Measurements from ENCODE around the gene SCAMP1. TPM values are rescaled to one million over a fixed set of nuclear protein-coding genes. Genes with fewer than 3 reads are reported as not detected.

SCAMP1 gene
- total and polyA plus RNA-seq, 2 of the 13 experiments (the other 11 are each of a cell fraction or from before 2014, with no cell fraction given) = 18.2 to 33.7 TPM

DNA sequence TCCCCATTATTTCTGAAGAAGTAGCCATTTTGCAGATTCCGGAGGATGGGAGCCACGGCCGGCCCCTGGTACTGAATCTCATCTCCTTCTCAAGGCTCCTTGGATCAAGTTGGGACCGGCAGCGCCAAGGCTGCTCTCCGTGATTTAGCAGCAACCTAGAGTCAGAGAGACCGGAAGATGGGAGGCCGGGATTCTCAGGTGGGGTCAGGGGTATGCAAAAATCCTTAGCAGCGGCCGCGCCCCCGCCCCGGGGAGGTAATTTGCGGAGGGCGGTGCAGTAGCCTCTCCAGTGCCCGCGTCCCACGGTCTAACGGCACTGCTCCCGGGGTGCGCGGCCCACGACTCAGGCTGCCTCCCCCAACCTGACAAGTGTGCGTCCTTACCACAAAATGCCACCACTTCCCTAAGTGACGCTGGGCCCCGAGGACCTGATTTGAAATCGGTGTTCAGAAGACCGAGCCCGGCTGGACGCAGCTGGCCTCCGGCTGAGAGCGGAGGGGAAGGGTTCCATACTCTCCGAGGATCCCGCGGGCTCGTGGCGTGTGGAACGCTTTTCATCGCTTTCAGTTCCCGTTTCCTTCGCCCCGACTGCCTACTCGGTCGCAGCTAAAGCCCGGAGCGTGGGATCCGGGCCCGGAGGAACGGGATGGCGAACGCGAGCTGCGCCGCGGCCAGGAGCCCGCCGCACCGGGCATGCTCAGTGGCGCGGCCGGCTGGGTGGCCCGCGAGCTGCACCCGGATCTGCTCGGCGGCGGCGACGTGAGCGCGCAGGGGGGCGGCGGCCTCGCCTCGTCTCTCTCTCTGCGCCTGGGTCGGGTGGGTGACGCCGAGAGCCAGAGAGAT lies at the start of gene SCAMP1 (continued):
- TF ChIP-seq RARG (CRISPR knock-in tag; IDR thresholded peaks at IDR 0.05; ENCODE audit: low read depth) (0 out of 2 replicates have a peak, but pooled peaks have one; percentile 85), BHLHE40 (IDR thresholded peaks at IDR 0.05; ENCODE audit: low read length) (peak; percentile 9; the same call in 1 of the 2 replicates), ZNF788 (CRISPR knock-in tag; IDR thresholded peaks at IDR 0.05; ENCODE audit: borderline replicate concordance) (peak; percentile 12; the same call in 1 of the 2 replicates), IRF2 (CRISPR knock-in tag; IDR thresholded peaks at IDR 0.05) (peak; percentile 92), PITX1 (CRISPR knock-in tag; IDR thresholded peaks at IDR 0.05) (peak; percentile 51; the same call in 1 of the 2 replicates), RXRA (CRISPR knock-in tag; IDR thresholded peaks at IDR 0.05) (0 out of 2 replicates have a peak, but pooled peaks have one; percentile 12), ETV6 (CRISPR knock-in tag; conservative IDR thresholded peaks at IDR 0.05) (no peak), ZNF724P (CRISPR knock-in tag; IDR thresholded peaks at IDR 0.05; ENCODE audit: borderline replicate concordance) (0 out of 2 replicates have a peak, but pooled peaks have one; percentile 39), IRX3 (CRISPR knock-in tag; IDR thresholded peaks at IDR 0.05; ENCODE audit: borderline replicate concordance, low read depth) (peak; percentile 37; the same call in 1 of the 2 replicates), ZNF33B (CRISPR knock-in tag; IDR thresholded peaks at IDR 0.05) (peak; percentile 7; the same call in 1 of the 2 replicates), ZIK1 (CRISPR knock-in tag; IDR thresholded peaks at IDR 0.05; ENCODE audit: borderline replicate concordance, low read depth) (no peak), ZNF296 (CRISPR knock-in tag; conservative IDR thresholded peaks at IDR 0.05) (no peak)
- TF ChIP-seq, protein P1, sequence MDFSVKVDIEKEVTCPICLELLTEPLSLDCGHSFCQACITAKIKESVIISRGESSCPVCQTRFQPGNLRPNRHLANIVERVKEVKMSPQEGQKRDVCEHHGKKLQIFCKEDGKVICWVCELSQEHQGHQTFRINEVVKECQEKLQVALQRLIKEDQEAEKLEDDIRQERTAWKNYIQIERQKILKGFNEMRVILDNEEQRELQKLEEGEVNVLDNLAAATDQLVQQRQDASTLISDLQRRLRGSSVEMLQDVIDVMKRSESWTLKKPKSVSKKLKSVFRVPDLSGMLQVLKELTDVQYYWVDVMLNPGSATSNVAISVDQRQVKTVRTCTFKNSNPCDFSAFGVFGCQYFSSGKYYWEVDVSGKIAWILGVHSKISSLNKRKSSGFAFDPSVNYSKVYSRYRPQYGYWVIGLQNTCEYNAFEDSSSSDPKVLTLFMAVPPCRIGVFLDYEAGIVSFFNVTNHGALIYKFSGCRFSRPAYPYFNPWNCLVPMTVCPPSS (IDR thresholded peaks at IDR 0.05) = no peak
- TF ChIP-seq, protein P2, sequence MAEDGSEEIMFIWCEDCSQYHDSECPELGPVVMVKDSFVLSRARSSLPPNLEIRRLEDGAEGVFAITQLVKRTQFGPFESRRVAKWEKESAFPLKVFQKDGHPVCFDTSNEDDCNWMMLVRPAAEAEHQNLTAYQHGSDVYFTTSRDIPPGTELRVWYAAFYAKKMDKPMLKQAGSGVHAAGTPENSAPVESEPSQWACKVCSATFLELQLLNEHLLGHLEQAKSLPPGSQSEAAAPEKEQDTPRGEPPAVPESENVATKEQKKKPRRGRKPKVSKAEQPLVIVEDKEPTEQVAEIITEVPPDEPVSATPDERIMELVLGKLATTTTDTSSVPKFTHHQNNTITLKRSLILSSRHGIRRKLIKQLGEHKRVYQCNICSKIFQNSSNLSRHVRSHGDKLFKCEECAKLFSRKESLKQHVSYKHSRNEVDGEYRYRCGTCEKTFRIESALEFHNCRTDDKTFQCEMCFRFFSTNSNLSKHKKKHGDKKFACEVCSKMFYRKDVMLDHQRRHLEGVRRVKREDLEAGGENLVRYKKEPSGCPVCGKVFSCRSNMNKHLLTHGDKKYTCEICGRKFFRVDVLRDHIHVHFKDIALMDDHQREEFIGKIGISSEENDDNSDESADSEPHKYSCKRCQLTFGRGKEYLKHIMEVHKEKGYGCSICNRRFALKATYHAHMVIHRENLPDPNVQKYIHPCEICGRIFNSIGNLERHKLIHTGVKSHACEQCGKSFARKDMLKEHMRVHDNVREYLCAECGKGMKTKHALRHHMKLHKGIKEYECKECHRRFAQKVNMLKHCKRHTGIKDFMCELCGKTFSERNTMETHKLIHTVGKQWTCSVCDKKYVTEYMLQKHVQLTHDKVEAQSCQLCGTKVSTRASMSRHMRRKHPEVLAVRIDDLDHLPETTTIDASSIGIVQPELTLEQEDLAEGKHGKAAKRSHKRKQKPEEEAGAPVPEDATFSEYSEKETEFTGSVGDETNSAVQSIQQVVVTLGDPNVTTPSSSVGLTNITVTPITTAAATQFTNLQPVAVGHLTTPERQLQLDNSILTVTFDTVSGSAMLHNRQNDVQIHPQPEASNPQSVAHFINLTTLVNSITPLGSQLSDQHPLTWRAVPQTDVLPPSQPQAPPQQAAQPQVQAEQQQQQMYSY (CRISPR knock-in tag; IDR thresholded peaks at IDR 0.05) = peak; percentile 97

Data from HepG2 (cell line).